ENCODE data around the gene NCAM2.

The NCAM2 gene

GRCh38 chr21:21109736-21110135, 111.5 kb downstream of the NCAM2 start:
- DNase-seq (ENCODE audit: low read depth), result no peak
- Histone ChIP-seq H3K9ac (ENCODE audit: low read length) (no peak overlapping the region), H3K4me1 (ENCODE audit: control insufficient read depth, insufficient read depth, low read length) (no peaks in the 10 kb centered on the region), H3K36me3 (ENCODE audit: control insufficient read depth, insufficient read depth, low read length, severe bottlenecking) (no peaks in the 10 kb centered on the region), H3K27me3 (replicated peaks; ENCODE audit: control insufficient read depth, insufficient read depth, low read length) (no peaks in the 10 kb centered on the region), H3K4me3 (ENCODE audit: low read length) (no peak overlapping the region), H3K9me3 (ENCODE audit: control insufficient read depth, low read length) (no peaks in the 10 kb centered on the region)

- no peaks in the 10 kb centered on the region for H3K27me3 ChIP-seq (replicated peaks; ENCODE audit: control insufficient read depth, insufficient read depth, low read length)
- DNase-seq (ENCODE audit: low read depth), result no peak
- no peaks in the 10 kb centered on the region for H3K36me3 ChIP-seq (ENCODE audit: control insufficient read depth, insufficient read depth, low read length, severe bottlenecking)
- no peak overlapping the region for H3K4me3 ChIP-seq (ENCODE audit: low read length)
- H3K4me1 ChIP-seq (ENCODE audit: control insufficient read depth, insufficient read depth, low read length), result no peaks in the 10 kb centered on the region
- no peaks in the 10 kb centered on the region for H3K9me3 ChIP-seq (ENCODE audit: control insufficient read depth, low read length)
- H3K9ac ChIP-seq (ENCODE audit: low read length), result no peak overlapping the region
These were observed 113.2 kb downstream of the NCAM2 start for GRCh38 chr21:21111309-21111920.

- Histone ChIP-seq H3K9me3 (ENCODE audit: control insufficient read depth, low read length) (no peaks in the 10 kb centered on the region), H3K36me3 (ENCODE audit: control insufficient read depth, insufficient read depth, low read length, severe bottlenecking) (no peaks in the 10 kb centered on the region), H3K4me3 (ENCODE audit: low read length) (no peak overlapping the region), H3K4me1 (ENCODE audit: control insufficient read depth, insufficient read depth, low read length) (no peaks in the 10 kb centered on the region), H3K27me3 (replicated peaks; ENCODE audit: control insufficient read depth, insufficient read depth, low read length) (no peaks in the 10 kb centered on the region), H3K9ac (ENCODE audit: low read length) (no peak overlapping the region)
- no peak for DNase-seq (ENCODE audit: low read depth)
These were observed 116.3 kb downstream of the NCAM2 start for GRCh38 chr21:21114461-21114860.

GRCh38 chr21:21119091-21119490, 120.9 kb downstream of the NCAM2 start:
- no peaks in the 10 kb centered on the region for H3K27me3 ChIP-seq (replicated peaks; ENCODE audit: control insufficient read depth, insufficient read depth, low read length)
- DNase-seq (ENCODE audit: low read depth), result no peak
- no peak overlapping the region for H3K9ac ChIP-seq (ENCODE audit: low read length)
- H3K4me1 ChIP-seq (ENCODE audit: control insufficient read depth, insufficient read depth, low read length), result no peaks in the 10 kb centered on the region
- H3K36me3 ChIP-seq (ENCODE audit: control insufficient read depth, insufficient read depth, low read length, severe bottlenecking), result no peaks in the 10 kb centered on the region
- H3K4me3 ChIP-seq (ENCODE audit: low read length), result no peak overlapping the region
- no peaks in the 10 kb centered on the region for H3K9me3 ChIP-seq (ENCODE audit: control insufficient read depth, low read length)

GRCh38 chr21:21122680-21123079, 124.5 kb downstream of the NCAM2 start:
- DNase-seq (ENCODE audit: low read depth), result no peak
- H3K9me3 ChIP-seq (ENCODE audit: control insufficient read depth, low read length), result no peaks in the 10 kb centered on the region
- H3K27me3 ChIP-seq (replicated peaks; ENCODE audit: control insufficient read depth, insufficient read depth, low read length), result no peaks in the 10 kb centered on the region
- no peaks in the 10 kb centered on the region for H3K4me1 ChIP-seq (ENCODE audit: control insufficient read depth, insufficient read depth, low read length)
- no peaks in the 10 kb centered on the region for H3K36me3 ChIP-seq (ENCODE audit: control insufficient read depth, insufficient read depth, low read length, severe bottlenecking)
- no peak overlapping the region for H3K4me3 ChIP-seq (ENCODE audit: low read length)
- no peak overlapping the region for H3K9ac ChIP-seq (ENCODE audit: low read length)

- H3K27me3 ChIP-seq (replicated peaks; ENCODE audit: control insufficient read depth, insufficient read depth, low read length), result no peaks in the 10 kb centered on the region
- H3K9ac ChIP-seq (ENCODE audit: low read length), result no peak overlapping the region
- H3K4me3 ChIP-seq (ENCODE audit: low read length), result no peak overlapping the region
- no peaks in the 10 kb centered on the region for H3K4me1 ChIP-seq (ENCODE audit: control insufficient read depth, insufficient read depth, low read length)
- DNase-seq (ENCODE audit: low read depth), result no peak
- no peaks in the 10 kb centered on the region for H3K36me3 ChIP-seq (ENCODE audit: control insufficient read depth, insufficient read depth, low read length, severe bottlenecking)
- no peaks in the 10 kb centered on the region for H3K9me3 ChIP-seq (ENCODE audit: control insufficient read depth, low read length)
These were observed 134.2 kb downstream of the NCAM2 start for GRCh38 chr21:21132390-21132789.

- Histone ChIP-seq H3K9me3 (ENCODE audit: control insufficient read depth, low read length) (no peaks in the 10 kb centered on the region), H3K4me1 (ENCODE audit: control insufficient read depth, insufficient read depth, low read length) (peaks cover 10% of the 10 kb centered on the region), H3K4me3 (ENCODE audit: low read length) (peak overlapping the region; percentile 38), H3K9ac (ENCODE audit: low read length) (no peak overlapping the region), H3K36me3 (ENCODE audit: control insufficient read depth, insufficient read depth, low read length, severe bottlenecking) (no peaks in the 10 kb centered on the region), H3K27me3 (replicated peaks; ENCODE audit: control insufficient read depth, insufficient read depth, low read length) (no peaks in the 10 kb centered on the region)
- DNase-seq (ENCODE audit: low read depth), result peak; percentile 36
These were observed 139.8 kb downstream of the NCAM2 start for GRCh38 chr21:21137986-21138385.

GRCh38 chr21:21146587-21147373, 148.6 kb downstream of the NCAM2 start:
- Histone ChIP-seq H3K4me3 (ENCODE audit: low read length) (no peak overlapping the region), H3K27me3 (replicated peaks; ENCODE audit: control insufficient read depth, insufficient read depth, low read length) (no peaks in the 10 kb centered on the region), H3K36me3 (ENCODE audit: control insufficient read depth, insufficient read depth, low read length, severe bottlenecking) (no peaks in the 10 kb centered on the region), H3K4me1 (ENCODE audit: control insufficient read depth, insufficient read depth, low read length) (no peaks in the 10 kb centered on the region), H3K9ac (ENCODE audit: low read length) (no peak overlapping the region), H3K9me3 (ENCODE audit: control insufficient read depth, low read length) (no peaks in the 10 kb centered on the region)
- no peak for DNase-seq (ENCODE audit: low read depth)

GRCh38 chr21:21147374-21147745, 149.2 kb downstream of the NCAM2 start:
- DNase-seq (ENCODE audit: low read depth), result no peak
- no peaks in the 10 kb centered on the region for H3K9me3 ChIP-seq (ENCODE audit: control insufficient read depth, low read length)

GRCh38 chr21:21148009-21148408, 149.8 kb downstream of the NCAM2 start:
- H3K27me3 ChIP-seq (replicated peaks; ENCODE audit: control insufficient read depth, insufficient read depth, low read length), result no peaks in the 10 kb centered on the region
- no peak for DNase-seq (ENCODE audit: low read depth)
- no peaks in the 10 kb centered on the region for H3K36me3 ChIP-seq (ENCODE audit: control insufficient read depth, insufficient read depth, low read length, severe bottlenecking)
- no peak overlapping the region for H3K9ac ChIP-seq (ENCODE audit: low read length)
- no peak overlapping the region for H3K4me3 ChIP-seq (ENCODE audit: low read length)
- no peaks in the 10 kb centered on the region for H3K9me3 ChIP-seq (ENCODE audit: control insufficient read depth, low read length)
- H3K4me1 ChIP-seq (ENCODE audit: control insufficient read depth, insufficient read depth, low read length), result no peaks in the 10 kb centered on the region

More at GRCh38 chr21:21147374-21147745, 149.2 kb downstream of the NCAM2 start:
- H3K9ac ChIP-seq (ENCODE audit: low read length), result no peak overlapping the region
- no peaks in the 10 kb centered on the region for H3K27me3 ChIP-seq (replicated peaks; ENCODE audit: control insufficient read depth, insufficient read depth, low read length)
- H3K36me3 ChIP-seq (ENCODE audit: control insufficient read depth, insufficient read depth, low read length, severe bottlenecking), result no peaks in the 10 kb centered on the region
- no peak overlapping the region for H3K4me3 ChIP-seq (ENCODE audit: low read length)
- H3K4me1 ChIP-seq (ENCODE audit: control insufficient read depth, insufficient read depth, low read length), result no peaks in the 10 kb centered on the region

- Histone ChIP-seq H3K36me3 (ENCODE audit: control insufficient read depth, insufficient read depth, low read length, severe bottlenecking) (no peaks in the 10 kb centered on the region), H3K9ac (ENCODE audit: low read length) (no peak overlapping the region), H3K9me3 (ENCODE audit: control insufficient read depth, low read length) (no peaks in the 10 kb centered on the region), H3K4me1 (ENCODE audit: control insufficient read depth, insufficient read depth, low read length) (no peaks in the 10 kb centered on the region), H3K27me3 (replicated peaks; ENCODE audit: control insufficient read depth, insufficient read depth, low read length) (no peaks in the 10 kb centered on the region), H3K4me3 (ENCODE audit: low read length) (no peak overlapping the region)
- DNase-seq (ENCODE audit: low read depth), result no peak
These were observed 150.3 kb downstream of the NCAM2 start for GRCh38 chr21:21148514-21148913.
